Cardiac muscle cell (in vitro differentiated cells and primary cell): ENCODE measurements around the gene LGSN. TPM values are rescaled to one million over a fixed set of nuclear protein-coding genes. Genes with fewer than 3 reads are reported as not detected.

Source experiments
- DNase-seq, 2 donors: peaks; one replicate each; pipeline versions ENCODE4 v3.0.0 to v3.0.0-alpha.2; 2010 to 2017; ENCODE audit warnings: low read depth in 1 of 2, low spot score in 1 of 2
- H3K27ac ChIP-seq: fragments of 200-600 bp; sonication (generic); 2 replicates; pipeline ENCODE4 v1.5.1; 2016
- H3K27me3 ChIP-seq: fragments of 200-600 bp; sonication (generic); 2 replicates; pipeline ENCODE4 v1.6.0; 2016; ENCODE audit warnings: control low read depth
- H3K36me3 ChIP-seq: fragments of 200-600 bp; sonication (generic); 2 replicates; pipeline ENCODE4 v1.5.1; 2016; ENCODE audit warnings: control low read depth
- H3K4me1 ChIP-seq: fragments of 200-600 bp; sonication (generic); 2 replicates; pipeline ENCODE4 v1.8.1; 2017; ENCODE audit warnings: low read depth, mild to moderate bottlenecking, mixed run types
- H3K4me3 ChIP-seq: fragments of 200-600 bp; sonication (generic); 2 replicates; pipeline ENCODE4 v1.5.1; 2016; ENCODE audit warnings: mild to moderate bottlenecking
- H3K9me3 ChIP-seq: fragments of 200-600 bp; sonication (generic); 2 replicates; pipeline ENCODE4 v1.5.1; 2017; ENCODE audit warnings: low read depth, mild to moderate bottlenecking, control low read depth
- polyA plus RNA-seq: library from polyadenylated mRNA; unstranded; fragments of >200 nt; fragmentation: Nextera tagmentation; extraction: Ambion mirVana; gene quantifications from 2 replicates; pipeline ENCODE4 v1.2.1, GENCODE V29; 2016
- total RNA-seq: library from RNA; depleted of rRNA; stranded (reverse); fragments of >200 nt; gene quantifications from 2 replicates; pipeline ENCODE4 v1.2.3, GENCODE V29; 2016
- TF ChIP-seq, protein P1 (sequence below): IDR thresholded peaks from 2 replicates; pipeline ENCODE4 v1.5.1; 2012; ENCODE audit warnings: low read depth, mild to moderate bottlenecking, low read length

Gene LGSN
- total and polyA plus RNA-seq, 2 experiments from 2014 or later, result not detected

DNA sequence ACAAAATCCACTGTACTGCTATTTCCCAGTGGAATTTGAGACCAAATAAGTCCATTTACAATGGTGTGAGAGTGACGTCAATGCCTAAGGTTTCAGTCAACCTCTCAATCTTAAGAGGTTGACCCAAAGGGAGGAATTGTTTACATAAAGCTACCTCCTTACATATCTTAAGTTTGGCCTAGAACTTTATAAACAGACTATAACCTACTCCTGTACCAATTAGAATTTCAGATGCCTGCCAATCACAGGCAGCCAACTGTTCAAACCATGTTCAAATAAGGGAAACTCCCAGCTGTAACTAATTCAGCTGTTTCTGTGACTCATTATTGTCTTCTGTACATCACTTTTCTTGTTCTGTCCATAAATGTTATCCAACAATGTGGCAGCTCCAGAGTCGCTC is 14.5 kb downstream of the LGSN start:
- H3K9me3 ChIP-seq, result no peaks in the 10 kb centered on the region

DNA sequence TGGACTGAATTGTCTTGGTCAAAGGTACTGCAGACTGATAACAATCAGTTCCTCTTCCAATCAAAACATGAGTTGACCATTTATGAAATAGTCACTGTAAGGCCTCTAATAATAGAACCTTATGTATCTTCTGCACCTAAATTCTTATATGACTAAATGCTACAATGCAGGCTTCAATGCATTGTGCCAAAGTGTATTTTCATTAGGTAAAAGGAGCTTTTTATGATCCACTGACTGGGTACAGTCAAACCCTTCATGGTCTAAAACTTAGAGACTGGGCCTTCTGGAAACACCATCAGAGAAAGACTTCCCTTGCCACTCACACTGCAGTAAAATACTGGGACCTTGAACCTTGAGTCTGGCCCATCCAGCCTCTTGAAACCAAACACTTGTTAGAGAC is 16.3 kb downstream of the LGSN start:
- Histone ChIP-seq H3K9me3 (no peaks in the 10 kb centered on the region), H3K4me1 (no peaks in the 10 kb centered on the region), H3K27ac (no peak overlapping the region), H3K27me3 (no peaks in the 10 kb centered on the region), H3K4me3 (no peak overlapping the region), H3K36me3 (no peaks in the 10 kb centered on the region)
- no peak for DNase-seq
- TF ChIP-seq, protein P1, sequence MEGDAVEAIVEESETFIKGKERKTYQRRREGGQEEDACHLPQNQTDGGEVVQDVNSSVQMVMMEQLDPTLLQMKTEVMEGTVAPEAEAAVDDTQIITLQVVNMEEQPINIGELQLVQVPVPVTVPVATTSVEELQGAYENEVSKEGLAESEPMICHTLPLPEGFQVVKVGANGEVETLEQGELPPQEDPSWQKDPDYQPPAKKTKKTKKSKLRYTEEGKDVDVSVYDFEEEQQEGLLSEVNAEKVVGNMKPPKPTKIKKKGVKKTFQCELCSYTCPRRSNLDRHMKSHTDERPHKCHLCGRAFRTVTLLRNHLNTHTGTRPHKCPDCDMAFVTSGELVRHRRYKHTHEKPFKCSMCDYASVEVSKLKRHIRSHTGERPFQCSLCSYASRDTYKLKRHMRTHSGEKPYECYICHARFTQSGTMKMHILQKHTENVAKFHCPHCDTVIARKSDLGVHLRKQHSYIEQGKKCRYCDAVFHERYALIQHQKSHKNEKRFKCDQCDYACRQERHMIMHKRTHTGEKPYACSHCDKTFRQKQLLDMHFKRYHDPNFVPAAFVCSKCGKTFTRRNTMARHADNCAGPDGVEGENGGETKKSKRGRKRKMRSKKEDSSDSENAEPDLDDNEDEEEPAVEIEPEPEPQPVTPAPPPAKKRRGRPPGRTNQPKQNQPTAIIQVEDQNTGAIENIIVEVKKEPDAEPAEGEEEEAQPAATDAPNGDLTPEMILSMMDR, result no peak

More for the DNA sequence above, 14.5 kb downstream of the LGSN start:
- no peaks in the 10 kb centered on the region for H3K4me1 ChIP-seq
- TF ChIP-seq, protein P1, result no peak
- H3K27me3 ChIP-seq, result no peaks in the 10 kb centered on the region
- no peak for DNase-seq
- no peak overlapping the region for H3K27ac ChIP-seq
- H3K36me3 ChIP-seq, result no peaks in the 10 kb centered on the region
- no peak overlapping the region for H3K4me3 ChIP-seq

DNA sequence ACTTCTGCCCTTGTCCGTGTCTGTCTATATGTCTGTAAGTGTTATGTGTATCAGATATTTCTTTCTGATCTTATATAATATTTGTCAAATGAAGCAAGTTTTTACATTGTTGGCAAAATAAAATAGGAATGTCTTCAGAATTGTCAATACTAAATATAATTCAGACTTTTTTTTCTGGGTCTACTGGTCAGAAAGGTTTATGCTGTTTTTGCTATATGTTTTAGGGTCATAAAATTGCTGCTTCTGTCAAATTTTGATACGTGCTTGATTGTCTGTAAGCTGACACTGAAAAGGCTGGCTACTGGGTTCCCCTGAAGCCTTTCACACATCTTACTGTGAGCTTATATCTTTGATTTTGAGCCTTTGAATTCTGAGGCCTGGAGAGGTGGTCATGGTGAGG is 20.1 kb downstream of the LGSN start:
- H3K27ac ChIP-seq, result no peak overlapping the region
- no peaks in the 10 kb centered on the region for H3K4me1 ChIP-seq
- no peaks in the 10 kb centered on the region for H3K36me3 ChIP-seq
- no peaks in the 10 kb centered on the region for H3K27me3 ChIP-seq
- H3K4me3 ChIP-seq, result no peak overlapping the region
- TF ChIP-seq, protein P1, result no peak
- no peak for DNase-seq
- H3K9me3 ChIP-seq, result no peaks in the 10 kb centered on the region

DNA sequence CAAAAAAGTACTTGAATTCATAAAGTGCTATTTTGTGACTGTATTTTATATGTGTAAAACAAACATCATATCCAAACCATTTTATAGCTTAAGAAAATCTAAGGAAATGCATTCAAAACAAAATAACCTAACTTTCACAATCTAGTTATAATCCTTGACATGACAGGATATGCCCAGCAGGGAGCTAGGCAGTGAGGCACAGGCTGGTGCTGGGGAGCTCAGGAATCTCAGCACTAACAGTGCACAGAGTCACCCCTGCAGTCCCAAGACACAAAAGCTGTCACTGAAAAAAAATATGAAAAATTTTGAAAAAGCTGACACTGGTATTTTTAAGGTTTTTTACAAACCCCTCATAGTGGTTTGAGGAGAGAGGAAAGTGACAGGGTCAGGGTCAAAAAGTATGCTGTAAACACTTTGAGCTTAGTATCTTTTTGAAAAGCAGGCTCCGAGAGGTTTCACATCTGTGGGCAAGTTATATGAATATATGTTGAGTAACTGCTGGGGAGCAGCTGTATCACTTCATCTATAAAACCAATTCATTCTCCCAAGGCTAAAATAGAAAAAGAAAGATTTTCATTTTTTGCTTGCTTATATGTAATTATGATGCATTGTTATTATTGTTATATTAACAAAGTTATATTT is 24.1 kb downstream of the LGSN start:
- DNase-seq, result no peak
- H3K27ac ChIP-seq, result no peak overlapping the region
- TF ChIP-seq, protein P1, result no peak
- H3K36me3 ChIP-seq, result no peaks in the 10 kb centered on the region
- H3K9me3 ChIP-seq, result no peaks in the 10 kb centered on the region
- no peaks in the 10 kb centered on the region for H3K4me1 ChIP-seq
- H3K27me3 ChIP-seq, result no peaks in the 10 kb centered on the region
- H3K4me3 ChIP-seq, result no peak overlapping the region

DNA sequence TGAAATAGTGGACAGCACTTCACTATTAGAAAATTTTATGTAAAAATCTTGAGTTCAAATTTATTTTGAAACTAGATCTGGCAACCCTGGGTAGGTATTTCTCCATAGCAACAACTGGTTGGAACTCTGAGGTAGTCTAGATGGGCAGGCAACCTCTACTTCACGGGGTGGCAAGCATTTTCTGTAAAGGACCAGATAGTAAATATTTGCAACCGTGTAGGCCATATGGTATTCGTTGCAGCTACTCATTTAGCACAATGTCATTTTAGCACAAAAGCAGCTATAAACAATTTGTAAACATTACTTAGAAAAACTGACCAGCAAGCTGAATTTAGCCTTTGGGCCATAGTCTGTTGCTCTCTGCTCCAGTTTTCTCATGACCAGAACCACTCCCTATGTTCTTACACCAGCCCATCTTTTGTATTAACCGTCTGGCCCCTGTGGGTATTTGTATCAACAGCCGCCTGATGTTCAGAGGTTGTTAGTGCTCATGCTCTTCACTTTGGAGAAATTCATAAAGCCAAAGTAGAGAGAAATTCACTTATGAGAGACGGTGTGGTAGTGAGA is 29.2 kb downstream of the LGSN start:
- no peak for DNase-seq
- Histone ChIP-seq H3K4me3 (no peak overlapping the region), H3K36me3 (no peaks in the 10 kb centered on the region), H3K27ac (no peak overlapping the region), H3K27me3 (no peaks in the 10 kb centered on the region), H3K4me1 (no peaks in the 10 kb centered on the region), H3K9me3 (no peaks in the 10 kb centered on the region)
- TF ChIP-seq, protein P1, result no peak
